Stimulated activated naive CD8-positive, alpha-beta T cell treated with anti-CD3 and anti-CD28 coated beads, Interleukin-15, Interleukin-2, amounts not matched to agents 100 U/mL and 50 U/mL, for 24 hours (primary cell): ENCODE results near the gene LRMDA.
A peak's percentile ranks its signal among the peaks of the same experiment; 100 is the strongest.

ENCODE experiments used
- ATAC-seq: fragments of 150-1000 bp; cut with Tn5 transposase; one replicate; pipeline ENCODE4 v1.10.0; 2021
- DNase-seq: peaks from one replicate; pipeline ENCODE4 v3.0.0; 2021

Gene LRMDA

DNA sequence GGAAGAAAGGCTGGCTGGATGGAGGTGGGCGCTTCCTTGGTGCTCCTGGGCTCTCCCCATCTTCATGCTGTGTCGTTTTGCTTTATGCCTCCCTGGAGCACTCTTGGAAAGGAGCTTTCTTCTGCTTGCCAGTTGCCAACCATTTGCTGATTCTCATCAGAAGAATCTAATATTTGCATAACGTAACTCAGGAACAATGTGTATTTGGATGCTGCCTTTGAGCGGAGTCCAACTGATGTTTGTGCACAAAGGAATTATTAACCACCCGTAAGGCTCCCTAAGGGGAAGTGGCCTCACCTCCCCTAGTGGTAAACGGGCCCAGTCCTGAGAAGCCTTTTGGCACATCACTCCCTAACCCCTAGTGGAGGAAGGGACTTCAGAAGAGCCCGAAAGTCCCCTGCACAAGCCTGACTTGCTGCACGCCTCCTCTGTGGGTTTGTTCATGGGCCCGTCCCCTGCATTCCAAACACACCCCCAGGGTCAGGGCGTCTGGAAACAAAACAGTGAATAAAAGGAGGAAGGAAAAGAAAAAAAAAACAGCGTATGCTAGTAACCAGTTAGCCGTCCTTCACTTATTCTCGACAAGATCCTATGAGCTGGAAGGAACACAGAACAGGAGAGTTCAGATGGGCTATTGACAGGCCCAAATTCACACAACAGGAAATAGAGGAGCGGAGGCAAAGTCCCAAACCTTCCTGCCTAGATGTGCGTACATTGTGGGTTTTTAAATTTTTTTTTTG, 602.2 kb downstream of the LRMDA start:
- no peak for ATAC-seq
- DNase-seq: no peak

DNA sequence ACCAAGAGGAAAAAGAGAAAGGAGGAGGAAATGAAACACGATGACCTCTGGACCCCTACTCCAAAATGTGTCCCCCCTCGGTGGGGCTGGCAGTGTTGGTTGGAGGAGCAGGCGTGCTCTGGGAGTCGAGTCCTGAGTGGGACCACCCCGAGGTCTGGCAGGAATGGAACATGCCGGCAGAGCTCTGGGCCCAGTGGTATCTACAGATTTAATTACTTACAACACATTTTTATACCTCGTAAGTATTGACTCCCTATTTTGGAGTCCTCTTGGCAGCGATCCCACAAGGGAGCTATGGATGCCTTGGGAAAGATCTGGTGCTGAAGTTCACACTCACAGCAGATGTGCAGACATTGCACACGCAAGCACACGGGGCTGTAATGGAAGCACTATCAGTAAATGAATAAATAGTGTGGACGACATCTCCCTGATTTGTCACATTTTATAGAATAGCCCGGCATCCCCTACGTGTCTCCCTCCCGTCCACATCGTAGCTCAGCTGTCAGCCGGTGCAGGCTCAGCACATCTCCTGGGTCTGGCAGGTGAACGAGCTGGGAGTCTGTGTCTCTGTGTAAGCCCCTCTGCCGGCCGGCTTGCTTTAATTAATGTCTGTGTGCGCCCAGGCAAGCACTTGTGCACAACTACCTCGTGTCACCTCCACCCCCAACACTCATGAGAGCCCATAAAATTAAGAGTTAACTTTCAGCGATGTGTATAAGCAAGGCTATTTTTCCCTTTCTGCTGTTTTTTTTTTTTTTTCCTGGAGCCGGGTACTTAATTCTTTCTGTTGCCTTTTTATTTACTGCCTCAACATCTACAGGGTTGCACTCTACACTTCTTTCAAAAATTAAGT, 603.2 kb downstream of the LRMDA start:
- ATAC-seq (no peak), DNase-seq (no peak)

DNA sequence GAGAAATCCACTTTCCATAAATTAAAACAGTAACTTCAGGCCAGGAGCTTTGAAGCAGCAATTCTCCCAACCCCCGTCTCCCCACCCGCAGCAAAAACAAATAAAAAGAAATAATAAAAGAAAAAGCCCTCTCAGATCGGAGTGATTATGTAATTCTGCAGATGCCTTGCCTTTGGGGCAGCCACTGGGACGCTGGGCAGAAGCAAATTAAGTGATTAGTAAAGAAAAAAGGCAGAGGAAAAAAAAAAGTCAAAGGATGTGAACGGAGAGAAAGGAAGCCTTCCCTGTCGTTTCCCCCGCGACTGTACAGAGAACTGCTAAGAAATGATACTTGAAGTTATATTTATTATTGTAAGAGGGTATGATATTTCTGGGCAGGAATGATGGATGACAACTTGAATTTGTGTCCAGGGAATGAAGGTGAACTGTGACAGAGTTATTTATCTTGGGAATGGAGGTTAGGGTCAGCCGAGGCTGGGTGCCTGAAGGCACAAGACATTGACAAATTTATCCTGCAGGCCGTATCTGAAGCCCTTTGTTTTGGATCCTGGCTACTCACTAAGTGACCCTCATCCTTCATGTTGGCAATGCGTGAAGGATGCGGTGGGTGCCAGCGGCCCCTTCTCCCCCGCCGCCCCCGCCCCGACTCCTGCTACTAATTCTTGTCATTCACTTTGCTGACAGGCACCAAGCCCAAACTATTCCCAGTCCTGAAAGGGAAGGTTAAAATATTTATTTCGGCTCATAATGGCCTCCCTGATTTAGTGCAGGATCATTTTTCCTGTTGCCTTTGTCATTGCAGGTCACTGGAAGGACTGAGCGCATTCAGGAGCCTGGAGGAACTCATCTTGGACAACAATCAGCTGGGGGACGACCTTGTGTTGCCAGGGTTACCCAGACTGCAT, 604.0 kb downstream of the LRMDA start:
- ATAC-seq (no peak), DNase-seq (no peak)

DNA sequence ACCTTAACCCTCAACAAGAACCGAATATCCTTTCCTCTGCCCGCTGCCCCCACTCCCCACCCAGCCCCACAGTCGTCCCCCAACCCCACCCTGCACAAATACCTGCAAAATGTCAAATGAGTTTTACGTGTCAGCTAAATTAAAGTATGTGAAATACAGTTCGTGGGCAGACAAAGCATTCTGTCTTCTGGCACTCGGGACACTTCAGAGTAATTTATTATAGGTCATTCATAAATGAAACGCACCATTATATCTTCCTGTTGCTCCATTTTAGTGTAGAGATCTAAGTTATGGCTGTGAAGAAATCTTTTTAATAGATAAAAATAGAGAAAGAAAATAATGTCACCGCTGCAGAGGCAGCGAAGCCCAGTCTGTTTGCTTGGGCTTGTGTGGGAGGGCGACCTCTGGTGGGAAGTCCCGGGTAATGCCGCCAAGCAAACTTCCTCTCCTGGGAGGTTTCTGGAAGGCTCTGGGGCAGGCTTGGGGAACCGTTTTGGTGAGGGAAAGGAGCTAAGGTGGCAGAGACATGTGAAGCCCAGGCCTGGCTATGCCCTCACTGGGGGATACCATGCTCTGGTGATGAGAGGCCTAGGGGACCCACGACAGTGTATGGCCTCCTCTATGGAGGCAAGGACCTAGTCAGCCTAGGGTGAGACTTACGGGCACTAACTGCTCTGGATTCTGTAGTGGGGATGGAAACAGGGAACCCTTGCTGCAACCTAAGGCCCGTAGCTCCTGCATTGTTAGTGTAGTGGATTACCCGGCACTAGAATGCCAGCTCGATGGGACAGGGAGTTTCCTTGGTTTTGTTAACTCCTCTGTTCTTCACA, 604.9 kb downstream of the LRMDA start:
- ATAC-seq (peak; percentile 58), DNase-seq (peak; percentile 53)

DNA sequence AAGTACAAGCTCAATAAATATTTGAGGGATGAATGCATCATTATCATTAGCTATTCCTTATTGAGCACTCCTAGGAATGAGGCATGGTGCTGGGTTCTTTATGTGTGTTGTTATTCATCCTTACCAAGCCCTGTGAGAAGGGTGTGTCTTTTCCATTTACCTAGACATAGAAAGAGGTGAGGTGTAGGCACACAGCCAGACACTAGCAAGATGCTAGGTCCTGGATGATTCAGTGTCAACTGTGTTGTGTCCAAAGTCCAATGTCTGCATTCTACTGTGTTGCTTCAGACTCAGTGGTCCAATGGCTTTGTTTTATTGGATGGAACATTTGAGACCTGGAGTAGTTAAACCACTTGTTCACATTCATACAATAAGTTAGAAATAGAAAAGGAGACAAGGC, 605.5 kb downstream of the LRMDA start:
- ATAC-seq (no peak), DNase-seq (no peak)

DNA sequence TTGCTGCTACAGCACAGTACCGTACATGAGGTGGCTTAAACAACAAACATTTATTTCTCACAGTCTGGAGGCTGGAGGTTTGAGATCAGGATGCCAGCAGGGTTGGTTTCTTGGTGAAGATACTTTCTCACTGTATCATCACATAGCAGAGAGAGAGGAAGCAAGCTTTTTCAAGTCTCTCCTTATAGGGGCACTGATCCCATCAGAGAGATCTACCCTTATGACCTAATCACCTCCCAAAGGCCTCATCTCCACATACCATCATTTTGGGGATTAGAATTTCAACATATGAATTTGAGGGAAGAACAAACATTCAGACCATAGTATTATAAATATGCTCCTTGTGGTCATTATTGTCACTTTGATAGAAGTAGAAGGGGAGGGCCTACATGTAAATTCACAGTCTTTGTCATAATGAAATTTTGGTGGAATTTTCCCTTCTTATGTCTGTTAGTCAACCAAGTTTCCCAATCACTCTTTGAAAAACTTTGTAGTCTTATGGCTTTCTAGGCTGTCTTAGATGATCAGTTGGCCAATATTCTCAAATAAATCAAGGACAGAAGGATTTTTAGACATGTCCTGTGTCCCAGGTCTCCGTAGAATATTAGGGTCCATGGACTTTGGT, 606.2 kb downstream of the LRMDA start:
- DNase-seq (no peak), ATAC-seq (no peak)

DNA sequence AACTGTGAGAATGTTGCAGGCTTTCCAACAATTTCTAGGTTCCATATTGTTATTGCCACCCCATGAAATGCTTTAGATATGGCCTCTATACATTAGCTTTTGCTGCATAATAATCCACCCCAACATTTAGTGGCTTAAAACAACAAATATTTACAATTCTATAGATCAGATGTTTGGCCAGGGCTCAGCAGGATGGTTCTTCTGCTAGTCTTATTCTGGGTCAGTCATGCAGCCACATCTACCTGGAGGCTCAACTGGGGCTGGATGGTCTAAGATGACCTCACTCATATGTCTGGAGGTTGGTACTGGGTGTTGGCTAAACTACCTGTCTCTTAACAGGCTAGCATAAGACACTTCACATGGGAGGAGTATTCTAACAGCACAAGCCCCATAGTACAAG, 607.3 kb downstream of the LRMDA start:
- DNase-seq (no peak), ATAC-seq (no peak)

DNA sequence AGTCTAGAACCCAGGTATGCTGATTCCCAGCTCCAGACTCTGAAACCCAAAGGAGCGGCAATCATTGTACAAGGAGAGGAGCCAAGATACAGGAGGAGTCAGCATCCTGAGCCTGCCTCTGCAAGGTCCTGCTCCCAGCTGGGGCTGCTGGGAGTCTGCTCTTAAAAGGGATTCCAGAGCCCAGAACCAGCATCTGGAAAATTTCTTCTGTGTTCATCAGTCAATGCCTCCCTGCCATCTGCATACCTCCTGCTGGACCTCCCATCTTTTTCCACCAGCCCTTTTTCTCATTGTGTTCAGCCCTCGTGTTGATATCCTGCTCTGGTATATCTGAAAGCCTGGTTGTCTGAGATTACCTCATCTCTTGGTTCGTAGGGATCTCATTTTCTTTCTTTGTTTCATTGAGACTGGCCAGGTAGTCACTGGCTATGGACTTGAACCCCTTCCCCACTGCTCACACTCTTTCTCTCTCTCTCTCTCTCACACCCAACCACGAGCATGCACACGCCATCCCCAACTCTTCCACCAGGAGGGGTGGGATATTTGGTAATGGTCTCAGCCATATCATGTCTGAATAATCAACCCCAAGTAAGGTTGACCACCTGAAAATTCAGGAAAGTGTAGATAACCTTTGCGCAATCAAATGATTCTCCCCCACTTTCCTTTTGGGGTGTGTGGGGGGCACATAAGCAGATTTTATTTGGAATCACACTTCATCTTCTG, 608.8 kb downstream of the LRMDA start:
- DNase-seq (no peak), ATAC-seq (no peak)

DNA sequence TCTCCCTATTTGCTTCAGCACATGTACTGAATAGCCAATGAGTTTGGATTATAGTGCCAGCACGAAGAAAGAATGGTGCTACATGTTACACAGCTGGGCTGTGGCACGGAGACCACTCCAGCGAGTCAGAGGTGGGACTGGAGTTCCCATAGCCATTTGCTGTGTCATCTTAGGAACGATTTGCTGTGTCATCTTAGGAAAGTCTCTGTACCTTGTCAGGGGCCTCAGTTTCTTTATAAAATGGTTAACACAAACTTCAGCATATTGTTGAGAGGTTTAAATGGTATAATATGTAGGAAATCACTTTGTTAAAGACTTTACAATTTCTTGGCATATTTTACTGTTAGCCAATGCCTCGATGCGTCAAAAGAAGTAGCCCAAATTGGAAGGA, 609.4 kb downstream of the LRMDA start:
- no peak for DNase-seq
- no peak for ATAC-seq

DNA sequence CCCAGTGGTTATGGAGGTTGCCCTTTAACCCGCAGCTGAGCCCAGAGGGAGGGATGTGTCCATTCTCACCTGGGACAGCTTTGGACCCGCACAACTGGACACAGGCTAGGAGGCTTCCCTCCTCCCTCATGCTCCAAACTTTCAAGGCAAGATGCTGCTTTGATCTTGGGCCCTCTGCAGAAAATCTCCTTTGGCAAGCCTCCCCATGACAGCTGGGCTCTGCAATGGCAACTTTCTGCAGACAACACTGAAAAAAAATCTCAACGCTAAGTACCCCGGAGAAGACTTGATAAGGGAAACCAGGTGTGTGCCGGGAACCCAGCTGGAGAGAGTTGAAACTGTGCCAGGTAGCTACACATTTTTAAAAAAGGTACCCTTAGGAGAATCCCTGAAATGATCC, 610.1 kb downstream of the LRMDA start:
- no peak for DNase-seq
- no peak for ATAC-seq

DNA sequence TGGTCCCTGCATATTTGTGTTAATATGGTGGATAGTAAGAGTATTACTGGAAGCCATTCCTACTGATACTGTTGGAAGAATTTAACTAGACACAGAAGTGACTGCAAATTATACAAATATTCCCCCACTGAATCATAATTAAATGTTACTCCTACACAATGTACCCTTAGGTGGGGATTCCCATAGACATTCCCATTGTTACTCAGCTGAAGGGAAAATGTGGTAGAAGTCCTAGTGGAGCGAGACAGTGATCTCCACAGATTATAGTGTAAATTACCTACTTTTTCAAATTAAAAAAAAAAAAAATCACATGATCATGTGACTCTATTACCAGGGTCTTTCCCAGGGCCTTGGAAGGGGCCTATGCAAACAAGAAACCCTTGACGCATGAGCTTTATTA, 611.8 kb downstream of the LRMDA start:
- DNase-seq (no peak), ATAC-seq (no peak)

DNA sequence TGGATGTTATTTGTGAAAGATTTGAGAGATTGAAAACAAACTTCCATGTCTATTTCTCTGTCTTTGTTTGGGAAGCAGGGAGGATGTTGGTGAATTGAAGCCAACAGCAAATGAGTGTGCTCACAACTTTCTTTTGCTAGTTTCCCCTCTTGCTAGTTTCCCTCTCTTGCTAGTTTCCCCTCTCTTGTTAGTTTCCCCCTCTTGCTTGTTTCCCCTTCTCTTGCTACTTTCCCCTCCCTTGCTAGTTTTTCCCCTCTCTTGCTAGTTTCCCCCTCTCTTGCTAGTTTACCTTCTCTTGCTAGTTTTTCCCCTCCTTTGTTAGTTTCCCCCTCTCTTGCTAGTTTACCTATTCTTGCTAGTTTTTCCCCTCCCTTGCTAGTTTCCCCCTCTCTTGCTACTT, 613.3 kb downstream of the LRMDA start:
- ATAC-seq (no peak), DNase-seq (no peak)

DNA sequence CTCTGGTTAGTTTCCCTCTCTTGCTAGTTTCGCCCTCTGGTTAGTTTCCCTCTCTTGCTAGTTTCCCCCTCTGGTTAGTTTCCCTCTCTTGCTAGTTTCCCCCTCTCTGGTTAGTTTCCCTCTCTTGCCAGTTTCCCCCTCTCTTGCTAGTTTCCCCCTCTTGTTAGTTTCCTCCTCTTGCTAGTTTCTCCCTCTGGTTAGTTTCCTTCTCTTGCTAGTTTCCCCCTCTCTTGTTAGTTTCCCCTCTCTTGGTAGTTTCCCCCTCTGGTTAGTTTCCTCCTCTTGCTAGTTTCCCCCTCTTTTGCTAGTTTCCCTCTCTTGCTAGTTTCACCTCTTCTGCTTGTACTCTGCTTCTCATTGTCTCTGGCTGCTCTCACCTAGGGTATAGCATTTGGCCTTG, 613.8 kb downstream of the LRMDA start:
- no peak for ATAC-seq
- no peak for DNase-seq

DNA sequence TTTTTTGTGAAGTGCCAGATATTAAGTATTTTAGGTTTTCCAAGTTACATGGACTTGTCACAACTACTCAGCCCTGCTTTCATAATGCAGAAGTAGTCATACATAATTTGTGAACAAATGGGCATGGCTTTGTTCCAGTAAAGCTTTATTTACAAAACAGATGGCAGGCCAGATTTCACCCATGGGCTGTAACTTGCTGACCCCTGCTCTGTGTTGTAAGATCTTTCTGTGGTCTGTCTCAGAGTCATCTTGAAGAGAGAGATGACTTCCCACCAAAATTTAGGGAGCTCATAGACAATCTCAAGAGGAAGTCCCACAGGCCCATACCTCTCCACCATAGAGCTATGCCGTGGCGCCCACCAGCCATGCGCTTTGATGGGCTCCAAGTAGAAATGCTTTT, 616.1 kb downstream of the LRMDA start:
- no peak for ATAC-seq
- no peak for DNase-seq

DNA sequence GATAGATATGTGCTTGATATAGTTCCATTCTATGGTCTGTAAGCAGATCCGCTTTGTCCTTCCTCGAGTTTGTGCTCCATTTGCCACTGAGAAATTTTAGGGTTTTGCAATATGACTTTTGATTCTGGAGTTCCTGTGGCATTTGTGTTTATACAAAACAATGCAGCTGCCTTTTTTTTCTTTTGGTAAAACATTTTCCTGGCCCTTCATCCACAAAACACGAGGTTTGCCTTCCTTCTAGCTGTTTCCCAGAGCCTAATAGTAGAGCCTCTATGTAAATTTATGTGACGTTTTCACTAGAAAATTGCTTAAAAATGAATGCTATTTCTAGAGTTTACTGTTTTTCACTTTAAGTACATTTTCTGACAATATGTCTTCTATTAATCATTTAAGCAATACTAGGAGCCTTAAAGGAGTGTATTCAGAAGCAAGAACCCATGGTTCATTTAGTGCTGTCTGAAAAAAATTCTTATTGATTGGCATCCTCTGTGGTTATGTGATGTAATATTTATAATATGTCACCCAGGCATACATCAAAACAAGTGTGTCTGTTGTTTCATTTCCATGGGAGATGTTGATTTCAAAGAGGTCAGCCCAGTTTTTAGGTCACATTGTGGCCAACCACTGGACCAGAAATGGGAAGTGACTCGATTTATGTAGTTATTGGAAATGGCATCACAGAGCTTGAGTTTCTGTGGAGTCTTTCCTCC, 618.3 kb downstream of the LRMDA start:
- DNase-seq (no peak), ATAC-seq (no peak)

DNA sequence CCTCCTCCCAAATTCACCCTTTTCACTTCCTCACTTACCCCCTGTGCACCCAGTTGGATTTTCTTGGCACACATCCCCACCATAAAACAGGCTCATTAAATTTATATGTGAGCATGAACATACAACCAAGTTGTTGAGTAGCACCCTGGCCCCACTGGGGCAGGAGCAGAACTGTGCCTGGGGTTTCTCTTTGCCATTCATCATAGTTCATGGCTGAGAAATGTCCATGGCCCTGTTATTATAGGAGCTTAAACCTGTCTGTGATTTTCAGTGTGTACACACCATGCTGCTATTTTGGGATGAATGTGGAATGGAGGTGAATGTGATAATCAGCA, 618.8 kb downstream of the LRMDA start:
- no peak for ATAC-seq

DNA sequence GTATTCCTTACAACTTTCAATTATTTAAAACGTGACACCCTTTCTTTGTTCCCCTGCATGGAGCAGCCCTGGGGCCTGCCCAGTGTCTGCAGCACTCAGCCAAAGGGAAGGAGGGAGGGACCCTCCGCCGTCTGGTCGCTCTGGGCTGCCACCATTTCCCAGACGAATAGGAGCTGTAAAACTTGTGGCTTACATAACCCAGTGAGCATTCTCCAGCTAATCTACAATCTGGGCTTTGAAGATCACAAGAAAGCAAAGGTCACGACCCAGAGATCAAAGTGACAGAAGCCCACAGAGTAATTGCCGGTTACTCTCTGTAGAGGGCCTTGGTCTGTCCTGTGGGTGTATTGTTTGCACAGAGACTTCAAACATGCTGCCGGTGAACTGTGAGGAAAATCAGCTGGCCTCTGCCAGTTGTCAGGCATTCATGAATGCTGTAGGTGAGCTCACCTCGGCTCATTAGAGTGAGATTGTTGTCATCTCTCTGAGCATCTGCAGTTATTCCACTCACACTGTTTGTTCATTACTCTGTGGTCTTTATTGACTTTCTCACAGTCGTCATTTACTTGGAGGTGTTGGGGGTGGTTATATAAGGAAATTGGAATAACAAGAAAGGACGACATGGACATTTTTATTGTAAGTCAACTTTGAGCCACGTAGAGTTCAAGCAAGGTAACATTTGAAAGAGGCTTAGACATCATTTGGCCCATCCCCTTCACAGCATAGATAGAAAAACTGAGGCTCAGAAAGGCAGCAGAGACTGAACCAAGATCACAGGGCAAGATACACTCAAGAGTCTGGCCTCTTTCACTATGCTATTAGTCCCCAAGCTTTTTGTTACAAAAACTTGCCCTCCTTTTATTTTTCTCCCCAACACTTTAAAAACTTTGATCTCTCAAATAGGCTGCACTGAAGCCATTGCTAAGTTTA, 619.8 kb downstream of the LRMDA start:
- no peak for DNase-seq
- ATAC-seq: no peak

More for the DNA sequence above, 618.8 kb downstream of the LRMDA start:
- DNase-seq: no peak

DNA sequence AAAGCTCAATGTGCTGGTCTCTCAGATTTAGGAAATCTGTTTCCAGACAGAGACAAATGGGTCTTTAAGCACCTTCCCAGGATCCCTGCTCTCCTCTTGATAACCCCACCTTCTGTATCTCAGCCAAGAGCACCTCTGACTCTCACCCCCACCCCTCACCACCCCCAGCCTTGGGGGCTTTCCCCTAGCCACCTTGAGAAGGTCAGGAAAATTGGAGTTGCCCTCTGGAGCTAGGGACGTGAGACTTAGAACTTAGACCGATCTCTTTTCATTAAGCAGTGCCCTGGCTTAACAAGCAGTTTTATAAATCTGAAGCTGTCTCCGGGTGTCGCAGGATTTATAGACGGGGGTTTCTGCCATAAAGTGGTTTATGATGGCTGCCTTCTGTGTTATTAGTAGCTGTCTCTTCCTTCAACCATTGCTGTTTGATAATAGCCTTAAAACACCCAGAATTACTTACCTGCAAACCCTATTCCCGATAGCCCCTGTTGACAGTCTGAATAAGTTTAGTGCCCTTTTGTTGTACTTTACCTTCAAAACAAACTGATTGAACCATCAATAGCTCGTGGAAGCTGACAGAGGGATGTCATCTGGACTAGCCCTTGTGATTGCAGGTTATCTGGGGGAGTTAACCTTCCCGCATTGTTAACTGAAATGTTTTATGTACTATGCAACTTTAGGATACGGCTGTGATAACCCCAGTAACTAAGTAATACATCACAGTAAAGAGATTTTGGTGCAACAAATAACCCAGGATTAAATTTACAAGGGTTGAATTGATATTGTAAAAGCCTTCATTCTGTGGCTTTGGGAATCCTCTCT, 621.5 kb downstream of the LRMDA start:
- ATAC-seq: no peak
- no peak for DNase-seq
